Measurements from ENCODE around the gene HHAT. TPM values are rescaled to one million over a fixed set of nuclear protein-coding genes. Genes with fewer than 3 reads are reported as not detected.

Gene HHAT
- total RNA-seq, 1 experiment from 2014 or later, result 3.0 TPM

GRCh38 chr1:210697185-210697584 lies 368.5 kb downstream of the HHAT start:
- POLR2A ChIA-PET (ENCODE audit: low non-redundant PET), result no interaction called here

GRCh38 chr1:210698661-210699060 lies 370.0 kb downstream of the HHAT start:
- Histone ChIP-seq H3K9me3 (ENCODE audit: low read depth, low read length, poor library complexity, severe bottlenecking) (no peaks in the 10 kb centered on the region), H3K36me3 (ENCODE audit: insufficient read depth, low read length, poor library complexity, severe bottlenecking) (no peaks in the 10 kb centered on the region), H3K27me3 (replicated peaks; ENCODE audit: insufficient read depth, low read depth, low read length, poor library complexity) (peaks cover 47% of the 10 kb centered on the region), H3K4me3 (ENCODE audit: low read depth, low read length, poor library complexity, severe bottlenecking) (no peak overlapping the region), H3K4me1 (ENCODE audit: insufficient read depth, low read length, poor library complexity, severe bottlenecking) (no peaks in the 10 kb centered on the region), H3K27ac (ENCODE audit: low read depth, low read length, poor library complexity, severe bottlenecking) (no peak overlapping the region)
- intact Hi-C loops (cut with micrococcal nuclease; ENCODE audit: unreplicated experiment), result no loop called here
- TF ChIP-seq EZH2 (IDR thresholded peaks at IDR 0.05; ENCODE audit: borderline replicate concordance, low read depth, low read length, poor library complexity, severe bottlenecking) (no peak), CTCF (conservative IDR thresholded peaks at IDR 0.05; ENCODE audit: low read depth, low read length) (no peak)
- no TSS peak for BruUV-seq (replicated peaks)
- ChIA-PET POLR2A (ENCODE audit: low non-redundant PET) (no interaction called here), CTCF (no interaction called here)
- DNase-seq (ENCODE audit: low spot score), result no peak

More at GRCh38 chr1:210697185-210697584, 368.5 kb downstream of the HHAT start:
- no peak overlapping the region for H3K27ac ChIP-seq (ENCODE audit: low read depth, low read length, poor library complexity, severe bottlenecking)
- H3K36me3 ChIP-seq (ENCODE audit: insufficient read depth, low read length, poor library complexity, severe bottlenecking), result no peaks in the 10 kb centered on the region
- TF ChIP-seq EZH2 (IDR thresholded peaks at IDR 0.05; ENCODE audit: borderline replicate concordance, low read depth, low read length, poor library complexity, severe bottlenecking) (no peak), CTCF (conservative IDR thresholded peaks at IDR 0.05; ENCODE audit: low read depth, low read length) (no peak)
- H3K27me3 ChIP-seq (replicated peaks; ENCODE audit: insufficient read depth, low read depth, low read length, poor library complexity), result peaks cover 42% of the 10 kb centered on the region
- DNase-seq (ENCODE audit: low spot score), result no peak
- no peaks in the 10 kb centered on the region for H3K9me3 ChIP-seq (ENCODE audit: low read depth, low read length, poor library complexity, severe bottlenecking)
- no peaks in the 10 kb centered on the region for H3K4me1 ChIP-seq (ENCODE audit: insufficient read depth, low read length, poor library complexity, severe bottlenecking)
- CTCF ChIA-PET, result no interaction called here
- intact Hi-C loops (cut with micrococcal nuclease; ENCODE audit: unreplicated experiment), result no loop called here
- no TSS peak for BruUV-seq (replicated peaks)
- H3K4me3 ChIP-seq (ENCODE audit: low read depth, low read length, poor library complexity, severe bottlenecking), result no peak overlapping the region

- Histone ChIP-seq H3K36me3 (ENCODE audit: insufficient read depth, low read length, poor library complexity, severe bottlenecking) (no peaks in the 10 kb centered on the region), H3K4me3 (ENCODE audit: low read depth, low read length, poor library complexity, severe bottlenecking) (no peak overlapping the region), H3K27me3 (replicated peaks; ENCODE audit: insufficient read depth, low read depth, low read length, poor library complexity) (peaks cover 52% of the 10 kb centered on the region), H3K27ac (ENCODE audit: low read depth, low read length, poor library complexity, severe bottlenecking) (no peak overlapping the region), H3K4me1 (ENCODE audit: insufficient read depth, low read length, poor library complexity, severe bottlenecking) (no peaks in the 10 kb centered on the region), H3K9me3 (ENCODE audit: low read depth, low read length, poor library complexity, severe bottlenecking) (no peaks in the 10 kb centered on the region)
- TF ChIP-seq CTCF (conservative IDR thresholded peaks at IDR 0.05; ENCODE audit: low read depth, low read length) (no peak), EZH2 (IDR thresholded peaks at IDR 0.05; ENCODE audit: borderline replicate concordance, low read depth, low read length, poor library complexity, severe bottlenecking) (no peak)
- BruUV-seq (replicated peaks), result no TSS peak
- POLR2A ChIA-PET (ENCODE audit: low non-redundant PET), result no interaction called here
- CTCF ChIA-PET, result no interaction called here
- intact Hi-C loops (cut with micrococcal nuclease; ENCODE audit: unreplicated experiment), result no loop called here
- no peak for DNase-seq (ENCODE audit: low spot score)
Observed at GRCh38 chr1:210700083-210700482, 371.4 kb downstream of the HHAT start.
